ENCODE measurements around the gene PTPRM. TPM values are rescaled to one million over a fixed set of nuclear protein-coding genes. Genes with fewer than 3 reads are reported as not detected.
A peak's percentile ranks its signal among the peaks of the same experiment; 100 is the strongest.

Gene PTPRM
- total and polyA plus RNA-seq, 2 of the 4 experiments (the other 2 are of a cell fraction): 28.3 to 51.2 TPM

GRCh38 chr18:8020132-8020846 is 453.2 kb downstream of the PTPRM start:
- Histone ChIP-seq H4K8ac (ENCODE audit: low read depth in 2 of 2, low read length in 2 of 2) (no peak overlapping the region), H2BK15ac (ENCODE audit: low read depth, low read length) (no peak overlapping the region), H3K4ac (ENCODE audit: low read depth, low read length) (no peak overlapping the region), H3K9me3 (ENCODE audit: control insufficient read depth, insufficient read depth, low read length) (no peaks in the 10 kb centered on the region), H3K23ac (ENCODE audit: low read depth, low read length) (no peak overlapping the region), H2BK20ac (ENCODE audit: low read depth, low read length) (no peak overlapping the region), H2BK120ac (ENCODE audit: low read depth, low read length) (no peak overlapping the region), H2AK5ac (ENCODE audit: low read depth, low read length) (no peak overlapping the region), H2BK5ac (ENCODE audit: low read depth, low read length, poor library complexity, severe bottlenecking) (no peak overlapping the region), H3K36me3 (ENCODE audit: control insufficient read depth, insufficient read depth, low read length) (no peaks in the 10 kb centered on the region), H3K4me1 (ENCODE audit: control insufficient read depth, insufficient read depth, low read length) (0 out of 2 replicates have a peak, but pooled peaks cover 2% of the 10 kb centered on the region), H3K14ac (replicated peaks; ENCODE audit: low read depth, low read length) (no peak overlapping the region), H4K5ac (ENCODE audit: low read depth, low read length) (no peak overlapping the region), H3K27me3 (ENCODE audit: control insufficient read depth, insufficient read depth, low read length) (no peaks in the 10 kb centered on the region), H2AFZ (replicated peaks; ENCODE audit: low read length, poor library complexity) (no peak overlapping the region), H3K56ac (ENCODE audit: extremely low read depth, insufficient read depth, low read length) (no peak overlapping the region), H4K20me1 (ENCODE audit: insufficient read depth, low read length) (no peaks in the 10 kb centered on the region), H3K27ac (ENCODE audit: insufficient read depth, low read length) (no peak overlapping the region), H4K91ac (ENCODE audit: insufficient read depth, low read depth, low read length) (no peak overlapping the region), H2AK9ac (replicated peaks; ENCODE audit: low read depth, low read length, poor library complexity) (no peak overlapping the region), H3K4me2 (ENCODE audit: low read depth, low read length) (no peak overlapping the region), H3K9me1 (ENCODE audit: insufficient read depth, low read length) (no peaks in the 10 kb centered on the region; the same call in 1 of the 2 replicates), H3K9ac (ENCODE audit: low read depth, low read length) (peak overlapping the region; percentile 9; the same call in 1 of the 2 replicates), H3K4me3 (ENCODE audit: insufficient read depth, low read depth, low read length) (no peak overlapping the region), H3K18ac (ENCODE audit: low read depth, low read length) (no peak overlapping the region), H3K79me1 (ENCODE audit: low read depth in 1 of 2, low read length in 2 of 2) (no peaks in the 10 kb centered on the region; a peak in 1 of 4 replicates)
- intact Hi-C loops (cut with micrococcal nuclease): no loop called here
- no peak for DNase-seq
- TF ChIP-seq CHD1 (IDR thresholded peaks at IDR 0.05; ENCODE audit: low read depth, low read length) (no peak), FOS (IDR thresholded peaks at IDR 0.05; ENCODE audit: low read depth, low read length) (no peak), SMC3 (IDR thresholded peaks at IDR 0.05; ENCODE audit: low read depth, low read length) (no peak), USF2 (IDR thresholded peaks at IDR 0.05; ENCODE audit: low read depth, low read length) (no peak), BHLHE40 (IDR thresholded peaks at IDR 0.05; ENCODE audit: low read depth, low read length) (no peak), NFE2L2 (IDR thresholded peaks at IDR 0.05; ENCODE audit: low read depth, low read length) (no peak), MXI1 (IDR thresholded peaks at IDR 0.05; ENCODE audit: borderline replicate concordance, low read depth, low read length) (no peak), RAD21 (IDR thresholded peaks at IDR 0.05; ENCODE audit: low read length) (no peak), MAFK (IDR thresholded peaks at IDR 0.05; ENCODE audit: low read depth, low read length) (no peak), MAZ (IDR thresholded peaks at IDR 0.05; ENCODE audit: borderline replicate concordance, low read depth, low read length) (no peak), CEBPB (IDR thresholded peaks at IDR 0.05; ENCODE audit: low read depth, low read length) (no peak)
- TF ChIP-seq, protein P1, sequence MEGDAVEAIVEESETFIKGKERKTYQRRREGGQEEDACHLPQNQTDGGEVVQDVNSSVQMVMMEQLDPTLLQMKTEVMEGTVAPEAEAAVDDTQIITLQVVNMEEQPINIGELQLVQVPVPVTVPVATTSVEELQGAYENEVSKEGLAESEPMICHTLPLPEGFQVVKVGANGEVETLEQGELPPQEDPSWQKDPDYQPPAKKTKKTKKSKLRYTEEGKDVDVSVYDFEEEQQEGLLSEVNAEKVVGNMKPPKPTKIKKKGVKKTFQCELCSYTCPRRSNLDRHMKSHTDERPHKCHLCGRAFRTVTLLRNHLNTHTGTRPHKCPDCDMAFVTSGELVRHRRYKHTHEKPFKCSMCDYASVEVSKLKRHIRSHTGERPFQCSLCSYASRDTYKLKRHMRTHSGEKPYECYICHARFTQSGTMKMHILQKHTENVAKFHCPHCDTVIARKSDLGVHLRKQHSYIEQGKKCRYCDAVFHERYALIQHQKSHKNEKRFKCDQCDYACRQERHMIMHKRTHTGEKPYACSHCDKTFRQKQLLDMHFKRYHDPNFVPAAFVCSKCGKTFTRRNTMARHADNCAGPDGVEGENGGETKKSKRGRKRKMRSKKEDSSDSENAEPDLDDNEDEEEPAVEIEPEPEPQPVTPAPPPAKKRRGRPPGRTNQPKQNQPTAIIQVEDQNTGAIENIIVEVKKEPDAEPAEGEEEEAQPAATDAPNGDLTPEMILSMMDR (conservative IDR thresholded peaks at IDR 0.05; ENCODE audit: low read depth, low read length): no peak
- CTCF ChIA-PET: no interaction called here
- in situ Hi-C loops (cut with MboI; ENCODE audit: low sequenced_read_pairs): no loop called here
- dilution Hi-C loops (cut with HindIII; ENCODE audit: low sequenced_read_pairs, unreplicated experiment): no loop called here
- BruUV-seq (replicated peaks): no TSS peak
- POLR2A ChIA-PET (ENCODE audit: unreplicated experiment): no interaction called here
- WGBS, 2 experiments (ENCODE audit: extremely low coverage in 2 of 2, insufficient read length in 1 of 2): 40% methylated on average over 1 of the region's 7 CpGs; no CpG with 5 or more reads in 1 of the 2 experiments
- ATAC-seq (ENCODE audit: low read depth): 0 out of 2 replicates have a peak, but pooled peaks have one; percentile 29
